Tibial artery (tissue), 4 donors: ENCODE results near the gene SPATA2L.

Experiments used
- DNase-seq, 2 donors: peaks; one replicate each; pipeline ENCODE4 v3.0.0-alpha.2; 2019
- H3K27ac ChIP-seq, 2 donors: fragments of 200-600 bp; sonication (generic) in 1 of 2; 1 replicate in 1 of 2; 2 replicates in 1 of 2; pipeline ENCODE4 v1.5.1; 2018 to 2019; ENCODE audit warnings: mild to moderate bottlenecking in 1 of 2
- H3K27me3 ChIP-seq, 2 donors: fragments of 200-600 bp; sonication (generic) in 1 of 2; one replicate each; pipeline versions ENCODE4 v1.5.1 to v1.6.0; 2016 to 2019
- H3K36me3 ChIP-seq, 3 donors: fragments of 200-600 bp; sonication (generic) in 2 of 3; one replicate each; pipeline ENCODE4 v1.5.1; 2016 to 2019; ENCODE audit warnings: mild to moderate bottlenecking in 2 of 3
- H3K4me1 ChIP-seq, 4 donors: fragments of 200-600 bp; sonication (generic) in 2 of 4; 1 replicate in 3 of 4; 2 replicates in 1 of 4; pipeline ENCODE4 v1.5.1; 2016 to 2019
- H3K4me3 ChIP-seq, 2 donors: fragments of 200-600 bp; sonication (generic) in 1 of 2; 1 replicate in 1 of 2; 2 replicates in 1 of 2; pipeline ENCODE4 v1.5.1; 2018 to 2019; ENCODE audit warnings: mild to moderate bottlenecking in 2 of 2
- H3K9me3 ChIP-seq, 3 donors: fragments of 200-600 bp; sonication (generic) in 1 of 3; one replicate each; pipeline ENCODE4 v1.5.1; 2016 to 2019
- CTCF ChIP-seq, 2 experiments: fragments of 200-600 bp in 1 of 2; fragments of 450-650 bp in 1 of 2; IDR thresholded peaks; one replicate each; pipeline ENCODE4 v1.5.1; 2017 to 2019; ENCODE audit warnings: antibody characterized with exemption in 2 of 2, mild to moderate bottlenecking in 1 of 2, moderate library complexity in 1 of 2
- intact Hi-C: fragments of 100-400 bp; cut with DNase I; formaldehyde crosslinking; loops from one replicate; pipeline ENCODE4 v1.15.0; 2023; ENCODE audit warnings: low total_unique reads

SPATA2L gene

GRCh38 chr16:89744813-89745212 lies 43.3 kb upstream of the SPATA2L start:
- intact Hi-C loops = no loop called here
- H3K36me3 ChIP-seq = peaks cover under 1 to 17% (median 8%) of the 10 kb centered on the region in 3 donors
- H3K4me1 ChIP-seq = no peaks in the 10 kb centered on the region
- no peaks in the 10 kb centered on the region for H3K9me3 ChIP-seq
- H3K27ac ChIP-seq = no peak overlapping the region
- no peak for TF ChIP-seq CTCF (IDR thresholded peaks at IDR 0.05)
- no peaks in the 10 kb centered on the region for H3K27me3 ChIP-seq
- no peak overlapping the region for H3K4me3 ChIP-seq
- no peak for DNase-seq

- TF ChIP-seq CTCF (IDR thresholded peaks at IDR 0.05) = no peak
- H3K27ac ChIP-seq = no peak overlapping the region
- intact Hi-C loops = no loop called here
- no peaks in the 10 kb centered on the region for H3K4me1 ChIP-seq
- no peaks in the 10 kb centered on the region for H3K27me3 ChIP-seq
- no peak overlapping the region for H3K4me3 ChIP-seq
- no peak for DNase-seq
- H3K9me3 ChIP-seq = no peaks in the 10 kb centered on the region
- H3K36me3 ChIP-seq = peaks cover 19 to 36% (median 27%) of the 10 kb centered on the region in 3 donors
These were observed 41.4 kb upstream of the SPATA2L start for GRCh38 chr16:89742948-89743347.

GRCh38 chr16:89741342-89742014 lies 40.0 kb upstream of the SPATA2L start:
- Histone ChIP-seq H3K9me3 (no peaks in the 10 kb centered on the region), H3K36me3 (peaks cover 32 to 51% (median 41%) of the 10 kb centered on the region in 3 donors), H3K4me1 (no peaks in the 10 kb centered on the region), H3K27ac (no peak overlapping the region), H3K4me3 (no peak overlapping the region), H3K27me3 (no peaks in the 10 kb centered on the region)
- no peak for DNase-seq
- TF ChIP-seq CTCF (IDR thresholded peaks at IDR 0.05) = no peak
- intact Hi-C loops = no loop called here

- Histone ChIP-seq H3K4me3 (no peak overlapping the region), H3K36me3 (peaks cover 48 to 72% (median 62%) of the 10 kb centered on the region in 3 donors), H3K27ac (no peak overlapping the region), H3K9me3 (no peaks in the 10 kb centered on the region), H3K4me1 (no peaks in the 10 kb centered on the region), H3K27me3 (no peaks in the 10 kb centered on the region)
- intact Hi-C loops = no loop called here
- TF ChIP-seq CTCF (IDR thresholded peaks at IDR 0.05) = no peak
- no peak for DNase-seq
These were observed 37.9 kb upstream of the SPATA2L start for GRCh38 chr16:89739383-89739782.

- Histone ChIP-seq H3K9me3 (no peaks in the 10 kb centered on the region), H3K27me3 (no peaks in the 10 kb centered on the region), H3K4me1 (no peaks in the 10 kb centered on the region), H3K36me3 (peaks cover 55 to 78% (median 68%) of the 10 kb centered on the region in 3 donors), H3K4me3 (no peak overlapping the region), H3K27ac (no peak overlapping the region)
- intact Hi-C loops = no loop called here
- no peak for DNase-seq
- TF ChIP-seq CTCF (IDR thresholded peaks at IDR 0.05) = no peak
These were observed 37.2 kb upstream of the SPATA2L start for GRCh38 chr16:89738538-89739317.
